Endometrium (tissue), 2 donors: ENCODE results near the gene DSCAM.

Source experiments
- FAIRE-seq: peaks from 2 replicates; lab custom pipeline; 2012; peaks lifted over from hg19 to GRCh38; lab: Jason Lieb, UNC
- donor health status: control.
- donor health status: control.

DSCAM gene

GRCh38 chr21:39976800-39977199 is 870.2 kb downstream of the DSCAM start:
- no peak for FAIRE-seq

GRCh38 chr21:39972976-39973770 is 873.8 kb downstream of the DSCAM start:
- FAIRE-seq = no peak

GRCh38 chr21:39972471-39972870 is 874.5 kb downstream of the DSCAM start:
- FAIRE-seq = no peak

GRCh38 chr21:39971956-39972355 is 875.0 kb downstream of the DSCAM start:
- FAIRE-seq = no peak

GRCh38 chr21:39969691-39970364 is 877.1 kb downstream of the DSCAM start:
- FAIRE-seq = no peak

GRCh38 chr21:39968010-39968409 is 878.9 kb downstream of the DSCAM start:
- no peak for FAIRE-seq

- no peak for FAIRE-seq
Measured at GRCh38 chr21:39966786-39967185, 880.2 kb downstream of the DSCAM start.

GRCh38 chr21:39965026-39965425 is 881.9 kb downstream of the DSCAM start:
- FAIRE-seq = no peak

GRCh38 chr21:39961251-39961650 is 885.7 kb downstream of the DSCAM start:
- FAIRE-seq = no peak
